Mucosa of descending colon (tissue), 3 donors: ENCODE measurements around the gene SMIM28. TPM values are rescaled to one million over a fixed set of nuclear protein-coding genes. Genes with fewer than 3 reads are reported as not detected.

ENCODE experiments used
- ATAC-seq: fragments of 200-7000 bp; cut with Tn5 transposase; one replicate; pipeline ENCODE4 v1.9.1; 2020; ENCODE audit warnings: mild to moderate bottlenecking, moderate library complexity
- DNase-seq, 3 donors: peaks; one replicate each; pipeline ENCODE4 v3.0.0-alpha.2; 2020
- H3K36me3 ChIP-seq: fragments of 200-600 bp; one replicate; pipeline ENCODE4 v1.8.0; 2021; ENCODE audit warnings: low read depth, mild to moderate bottlenecking
- H3K4me1 ChIP-seq: fragments of 200-600 bp; one replicate; pipeline ENCODE4 v1.8.0; 2021; ENCODE audit warnings: low read depth, mild to moderate bottlenecking
- H3K4me3 ChIP-seq: fragments of 200-600 bp; one replicate; pipeline ENCODE4 v1.8.0; 2021; ENCODE audit warnings: mild to moderate bottlenecking
- H3K9me3 ChIP-seq: fragments of 200-600 bp; one replicate; pipeline ENCODE4 v1.8.0; 2021; ENCODE audit warnings: mild to moderate bottlenecking
- intact Hi-C, 2 donors: fragments of 100-400 bp; cut with DNase I in 1 of 2; cut with micrococcal nuclease in 1 of 2; formaldehyde crosslinking; loops; one replicate each; pipeline versions ENCODE4 v1.11.0 to v1.11.1; 2022; cut with DNase I, micrococcal nuclease
- total RNA-seq, 3 donors: library from RNA; stranded (reverse); fragmentation: NEBNext Ultra II Directional in 2 of 3; extraction: Animal tissue kit (Norgen Biotek cat#: 25700) in 2 of 3; gene quantifications; one replicate each; pipeline versions ENCODE4 v1.2.1 to v1.2.4, GENCODE V29; 2021 to 2023
- TF ChIP-seq, protein P1 (sequence below): fragments of 200-600 bp; IDR thresholded peaks from one replicate; pipeline ENCODE4 v1.8.0; 2022; ENCODE audit warnings: antibody characterized with exemption, mild to moderate bottlenecking
- donor health status: DM: no; HTN: no; CAD: no; lungs with moderate emphysema.
- donor health status: DM: no; HTN: no; CAD: no.
- donor health status: DM: no; HTN: yes; CAD: no.

The SMIM28 gene
- total RNA-seq, 3 donors from 2014 or later = 4.0 TPM; not detected in 2

GRCh38 chr6:138334963-138335362, 42.7 kb upstream of the SMIM28 start:
- H3K4me1 ChIP-seq = no peaks in the 10 kb centered on the region
- no peaks in the 10 kb centered on the region for H3K36me3 ChIP-seq
- H3K4me3 ChIP-seq = no peak overlapping the region
- no peaks in the 10 kb centered on the region for H3K9me3 ChIP-seq
- DNase-seq (no peak), ATAC-seq (no peak)
- TF ChIP-seq, protein P1, sequence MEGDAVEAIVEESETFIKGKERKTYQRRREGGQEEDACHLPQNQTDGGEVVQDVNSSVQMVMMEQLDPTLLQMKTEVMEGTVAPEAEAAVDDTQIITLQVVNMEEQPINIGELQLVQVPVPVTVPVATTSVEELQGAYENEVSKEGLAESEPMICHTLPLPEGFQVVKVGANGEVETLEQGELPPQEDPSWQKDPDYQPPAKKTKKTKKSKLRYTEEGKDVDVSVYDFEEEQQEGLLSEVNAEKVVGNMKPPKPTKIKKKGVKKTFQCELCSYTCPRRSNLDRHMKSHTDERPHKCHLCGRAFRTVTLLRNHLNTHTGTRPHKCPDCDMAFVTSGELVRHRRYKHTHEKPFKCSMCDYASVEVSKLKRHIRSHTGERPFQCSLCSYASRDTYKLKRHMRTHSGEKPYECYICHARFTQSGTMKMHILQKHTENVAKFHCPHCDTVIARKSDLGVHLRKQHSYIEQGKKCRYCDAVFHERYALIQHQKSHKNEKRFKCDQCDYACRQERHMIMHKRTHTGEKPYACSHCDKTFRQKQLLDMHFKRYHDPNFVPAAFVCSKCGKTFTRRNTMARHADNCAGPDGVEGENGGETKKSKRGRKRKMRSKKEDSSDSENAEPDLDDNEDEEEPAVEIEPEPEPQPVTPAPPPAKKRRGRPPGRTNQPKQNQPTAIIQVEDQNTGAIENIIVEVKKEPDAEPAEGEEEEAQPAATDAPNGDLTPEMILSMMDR = no peak
- intact Hi-C loops = no loop called here

GRCh38 chr6:138336221-138336620, 41.5 kb upstream of the SMIM28 start:
- Histone ChIP-seq H3K4me3 (no peak overlapping the region), H3K9me3 (no peaks in the 10 kb centered on the region), H3K36me3 (no peaks in the 10 kb centered on the region), H3K4me1 (no peaks in the 10 kb centered on the region)
- DNase-seq = no peak
- no peak for ATAC-seq
- TF ChIP-seq, protein P1 = no peak
- intact Hi-C loops = no loop called here

DNA sequence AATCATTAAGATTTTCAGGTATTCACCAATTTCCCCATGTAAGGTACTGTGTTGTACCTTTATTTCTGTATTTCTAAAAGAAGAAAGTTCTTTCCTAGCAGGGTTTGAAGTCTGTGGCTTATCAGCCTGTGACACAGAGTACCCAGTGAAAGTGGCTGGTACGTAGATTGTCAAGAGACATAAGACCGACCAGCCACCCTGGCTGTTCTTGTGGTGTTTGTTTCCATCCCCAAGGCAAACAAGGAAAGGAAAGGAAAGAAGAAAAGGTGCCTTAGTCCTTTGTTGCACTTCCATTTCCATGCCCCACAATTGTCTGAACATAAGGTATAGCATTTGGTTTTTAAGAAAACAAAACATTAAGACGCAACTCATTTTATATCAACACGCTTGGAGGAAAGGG, 40.6 kb upstream of the SMIM28 start:
- intact Hi-C loops = no loop called here
- Histone ChIP-seq H3K9me3 (no peaks in the 10 kb centered on the region), H3K4me1 (no peaks in the 10 kb centered on the region), H3K36me3 (no peaks in the 10 kb centered on the region), H3K4me3 (no peak overlapping the region)
- TF ChIP-seq, protein P1 = no peak
- ATAC-seq (no peak), DNase-seq (no peak)

DNA sequence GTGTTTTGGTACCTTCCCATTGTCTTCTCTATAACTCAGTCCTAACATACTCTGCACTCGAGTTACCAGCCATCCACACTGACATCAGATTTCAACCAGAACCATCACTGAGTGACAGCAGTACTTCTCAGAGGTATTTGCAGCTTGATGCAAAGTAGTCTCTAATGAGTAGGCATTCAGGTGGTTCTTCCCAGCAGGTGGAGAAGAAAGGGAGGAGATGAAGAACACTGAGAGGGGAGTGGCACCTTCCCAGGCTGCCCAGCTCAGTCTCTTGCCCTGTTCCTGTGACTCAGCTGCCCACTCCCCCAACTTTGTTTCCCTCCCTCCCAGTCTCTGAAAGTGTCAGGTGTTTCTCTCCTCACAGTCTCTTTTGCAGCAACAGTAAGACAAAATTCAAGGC, 38.7 kb upstream of the SMIM28 start:
- Histone ChIP-seq H3K9me3 (no peaks in the 10 kb centered on the region), H3K4me1 (no peaks in the 10 kb centered on the region), H3K4me3 (no peak overlapping the region), H3K36me3 (no peaks in the 10 kb centered on the region)
- TF ChIP-seq, protein P1 = no peak
- intact Hi-C loops = no loop called here
- no peak for ATAC-seq
- no peak for DNase-seq

GRCh38 chr6:138341176-138341575, 36.5 kb upstream of the SMIM28 start:
- TF ChIP-seq, protein P1 = no peak
- Histone ChIP-seq H3K4me3 (no peak overlapping the region), H3K9me3 (no peaks in the 10 kb centered on the region), H3K36me3 (no peaks in the 10 kb centered on the region), H3K4me1 (no peaks in the 10 kb centered on the region)
- DNase-seq (no peak), ATAC-seq (no peak)
- intact Hi-C loops = no loop called here

- TF ChIP-seq, protein P1 = no peak
- intact Hi-C loops = no loop called here
- no peak for ATAC-seq
Measured at GRCh38 chr6:138343112-138343511, 34.6 kb upstream of the SMIM28 start.

More at GRCh38 chr6:138343112-138343511, 34.6 kb upstream of the SMIM28 start:
- Histone ChIP-seq H3K4me3 (no peak overlapping the region), H3K9me3 (no peaks in the 10 kb centered on the region), H3K36me3 (no peaks in the 10 kb centered on the region), H3K4me1 (no peaks in the 10 kb centered on the region)
- no peak for DNase-seq
